AG08395 (cell line): ENCODE data around the gene LTF.
"Not testable (repeated sequence)": the region's sequence is repeated elsewhere in the genome, so short reads cannot be mapped to it uniquely, and the experiment has no call there.

Experiments used
- DNase-seq: peaks from one replicate; pipeline ENCODE4 v3.0.0; 2012; ENCODE audit warnings: mixed read lengths, low spot score

Gene LTF

DNA sequence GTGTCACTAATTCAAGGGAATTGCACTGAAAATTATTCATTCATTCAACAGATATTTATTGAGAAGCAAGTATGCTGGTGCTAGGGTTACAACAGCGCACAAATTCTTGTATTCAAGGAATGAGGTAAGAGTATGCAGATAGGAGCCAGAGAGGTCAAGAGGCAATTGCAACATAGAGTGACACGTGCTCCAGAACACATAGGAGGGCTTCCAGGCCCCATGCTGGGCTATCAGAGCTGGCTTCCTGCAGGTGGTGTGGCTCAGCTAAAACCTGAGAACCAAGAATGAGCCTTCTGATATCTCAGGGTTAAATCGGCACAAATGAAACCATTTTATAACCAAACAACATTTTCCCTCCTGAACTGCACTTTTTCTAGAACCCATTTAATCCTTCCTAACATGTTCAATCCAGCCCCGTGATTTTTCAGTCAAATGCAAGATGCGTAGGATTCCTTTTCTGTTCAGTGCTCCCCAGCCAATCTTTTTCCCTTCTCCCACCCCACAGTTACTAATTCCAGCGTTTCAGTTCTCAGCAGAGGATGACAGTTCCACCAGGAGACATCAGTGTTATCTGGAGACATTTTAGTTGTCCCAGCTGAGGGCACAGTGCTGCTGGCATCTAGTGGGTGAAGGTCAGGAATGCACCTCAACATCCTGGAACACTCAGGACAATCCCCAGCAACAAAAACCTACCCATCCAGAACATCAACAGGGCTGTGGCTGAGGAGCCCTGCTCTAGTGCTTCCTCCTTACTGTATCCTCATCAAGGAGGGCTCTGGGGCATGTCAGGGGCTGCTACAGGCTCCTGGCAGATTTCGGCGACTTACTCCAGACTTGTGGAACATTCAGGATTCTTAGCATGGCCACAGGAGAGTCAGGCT, 70.9 kb downstream of the LTF start:
- no peak for DNase-seq

DNA sequence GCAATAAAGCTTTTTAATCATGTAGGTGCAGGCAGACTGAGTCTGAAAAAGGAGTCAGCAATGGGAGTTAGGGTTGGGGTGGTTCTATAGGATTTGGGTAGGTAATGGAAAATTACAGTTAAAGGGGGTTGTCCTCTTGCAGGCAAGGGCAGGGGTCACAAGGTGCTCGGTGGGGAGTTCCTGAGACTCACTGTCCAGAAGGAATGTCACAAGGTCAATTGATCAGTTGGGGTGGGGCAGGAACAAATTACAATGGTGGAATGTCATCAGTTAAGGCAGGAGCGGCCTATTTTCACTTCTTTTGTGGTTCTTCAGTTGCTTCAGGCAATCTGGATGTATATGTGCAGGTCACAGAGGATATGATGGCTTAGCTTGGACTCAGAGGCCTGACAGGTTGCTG, 71.7 kb downstream of the LTF start:
- DNase-seq, result no peak

DNA sequence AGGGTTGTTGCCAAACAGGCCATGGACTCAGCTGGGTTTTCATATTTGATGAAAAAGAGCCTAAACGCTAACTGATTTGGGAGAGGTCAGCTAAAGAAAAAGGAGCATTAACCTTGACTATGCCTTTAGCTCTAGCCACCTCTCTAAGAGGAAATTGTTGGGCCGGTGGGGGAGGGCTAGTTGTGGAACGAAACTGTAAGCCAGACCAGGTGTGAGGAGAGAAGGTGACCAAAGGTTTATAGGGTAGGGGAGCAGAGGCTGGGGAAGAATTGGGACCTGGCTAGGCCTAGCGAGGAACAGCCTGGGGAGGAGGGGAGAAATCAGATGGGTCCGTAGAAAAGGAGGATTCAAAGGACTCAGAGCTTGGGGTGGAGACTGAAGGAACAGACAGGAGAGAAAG, 73.2 kb downstream of the LTF start:
- not testable (repeated sequence) for DNase-seq

DNA sequence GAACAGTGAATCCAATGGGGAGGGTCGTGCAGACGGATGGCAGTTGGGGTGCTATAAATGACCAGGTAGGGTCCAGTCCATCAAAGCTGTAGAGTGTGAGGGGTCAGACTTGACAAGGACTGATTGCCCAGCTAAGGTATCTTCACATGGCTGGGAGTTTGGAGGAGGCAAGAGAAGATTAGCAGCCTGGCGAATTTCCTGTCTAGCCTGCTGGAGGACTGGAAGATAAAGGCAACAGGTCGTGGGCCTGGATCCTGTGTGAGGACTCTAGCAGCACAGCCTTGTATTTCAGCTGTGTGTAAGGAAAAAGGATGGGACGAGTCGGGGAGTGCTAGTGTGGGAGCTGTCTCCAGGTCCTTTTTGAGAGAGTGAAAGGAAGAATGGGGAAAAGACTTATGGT, 75.4 kb downstream of the LTF start:
- no peak for DNase-seq

DNA sequence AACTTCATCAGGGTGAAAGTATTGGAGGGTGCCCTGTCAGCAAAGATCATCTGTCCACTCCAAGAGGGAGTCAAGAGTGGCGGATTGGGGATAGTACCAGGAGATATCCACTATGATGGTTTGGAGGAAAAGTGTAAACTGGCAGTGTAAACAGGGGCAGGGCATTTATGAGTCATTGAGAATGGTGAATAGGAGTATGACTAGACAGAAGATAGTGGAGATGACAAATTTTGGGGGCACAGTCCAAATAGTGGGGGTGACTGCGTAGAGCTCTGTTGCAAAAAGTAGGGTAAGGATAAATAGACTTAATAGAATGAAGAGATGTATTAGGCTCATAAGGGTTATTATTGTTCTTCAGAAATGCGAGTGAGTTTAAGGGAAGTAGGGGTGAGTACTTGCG, 75.9 kb downstream of the LTF start:
- DNase-seq, result not testable (repeated sequence)

DNA sequence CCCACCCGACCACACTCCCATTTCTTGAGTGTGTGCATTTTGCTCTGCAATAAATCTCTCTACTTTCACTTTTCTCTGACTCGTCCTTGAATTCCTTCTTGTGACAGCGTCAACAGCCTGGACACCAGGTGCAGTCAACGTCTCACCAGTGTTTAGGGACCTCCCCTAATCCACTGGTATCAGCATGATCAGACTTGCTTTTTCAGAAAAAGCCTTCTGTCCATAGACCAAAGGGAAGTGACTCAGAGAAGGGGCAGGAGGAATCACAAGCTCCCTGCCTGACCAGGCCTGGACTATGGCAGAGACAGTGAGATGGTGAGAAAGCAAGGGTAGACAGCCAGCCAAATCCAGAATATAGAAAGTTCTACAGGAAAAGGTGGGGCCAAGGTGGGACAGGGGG, 78.5 kb downstream of the LTF start:
- peak; percentile 49 for DNase-seq
